ENCODE measurements around the gene KCNH4.

DNA sequence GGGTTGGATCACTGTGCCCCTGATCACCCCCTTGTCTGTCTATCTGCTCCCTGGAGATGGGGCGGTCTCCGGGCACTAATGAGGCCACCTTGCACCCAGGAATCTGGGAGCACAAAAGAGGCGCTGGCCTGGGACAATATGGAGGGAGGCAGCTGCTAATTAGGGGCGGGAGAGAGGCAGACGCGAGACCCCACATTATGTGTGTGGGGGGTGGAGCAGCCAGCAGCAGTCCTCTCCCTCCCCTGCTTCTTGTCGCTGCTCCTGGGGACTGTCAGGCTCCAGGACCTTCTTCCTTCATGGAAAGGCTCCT, 4.6 kb upstream of the KCNH4 start:
- no peak for TF ChIP-seq EZH2 (IDR thresholded peaks at IDR 0.05; ENCODE audit: borderline replicate concordance, low read depth, low read length, poor library complexity, severe bottlenecking)
- TF ChIP-seq, protein P1, sequence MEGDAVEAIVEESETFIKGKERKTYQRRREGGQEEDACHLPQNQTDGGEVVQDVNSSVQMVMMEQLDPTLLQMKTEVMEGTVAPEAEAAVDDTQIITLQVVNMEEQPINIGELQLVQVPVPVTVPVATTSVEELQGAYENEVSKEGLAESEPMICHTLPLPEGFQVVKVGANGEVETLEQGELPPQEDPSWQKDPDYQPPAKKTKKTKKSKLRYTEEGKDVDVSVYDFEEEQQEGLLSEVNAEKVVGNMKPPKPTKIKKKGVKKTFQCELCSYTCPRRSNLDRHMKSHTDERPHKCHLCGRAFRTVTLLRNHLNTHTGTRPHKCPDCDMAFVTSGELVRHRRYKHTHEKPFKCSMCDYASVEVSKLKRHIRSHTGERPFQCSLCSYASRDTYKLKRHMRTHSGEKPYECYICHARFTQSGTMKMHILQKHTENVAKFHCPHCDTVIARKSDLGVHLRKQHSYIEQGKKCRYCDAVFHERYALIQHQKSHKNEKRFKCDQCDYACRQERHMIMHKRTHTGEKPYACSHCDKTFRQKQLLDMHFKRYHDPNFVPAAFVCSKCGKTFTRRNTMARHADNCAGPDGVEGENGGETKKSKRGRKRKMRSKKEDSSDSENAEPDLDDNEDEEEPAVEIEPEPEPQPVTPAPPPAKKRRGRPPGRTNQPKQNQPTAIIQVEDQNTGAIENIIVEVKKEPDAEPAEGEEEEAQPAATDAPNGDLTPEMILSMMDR (conservative IDR thresholded peaks at IDR 0.05; ENCODE audit: low read depth, low read length) = no peak
